Retina (tissue), 1 donor: ENCODE results near the gene FSTL1.
A peak's percentile ranks its signal among the peaks of the same experiment; 100 is the strongest.

Experiments used
- DNase-seq: peaks from one replicate; pipeline ENCODE4 v3.0.0-alpha.2; 2016

Gene FSTL1

DNA sequence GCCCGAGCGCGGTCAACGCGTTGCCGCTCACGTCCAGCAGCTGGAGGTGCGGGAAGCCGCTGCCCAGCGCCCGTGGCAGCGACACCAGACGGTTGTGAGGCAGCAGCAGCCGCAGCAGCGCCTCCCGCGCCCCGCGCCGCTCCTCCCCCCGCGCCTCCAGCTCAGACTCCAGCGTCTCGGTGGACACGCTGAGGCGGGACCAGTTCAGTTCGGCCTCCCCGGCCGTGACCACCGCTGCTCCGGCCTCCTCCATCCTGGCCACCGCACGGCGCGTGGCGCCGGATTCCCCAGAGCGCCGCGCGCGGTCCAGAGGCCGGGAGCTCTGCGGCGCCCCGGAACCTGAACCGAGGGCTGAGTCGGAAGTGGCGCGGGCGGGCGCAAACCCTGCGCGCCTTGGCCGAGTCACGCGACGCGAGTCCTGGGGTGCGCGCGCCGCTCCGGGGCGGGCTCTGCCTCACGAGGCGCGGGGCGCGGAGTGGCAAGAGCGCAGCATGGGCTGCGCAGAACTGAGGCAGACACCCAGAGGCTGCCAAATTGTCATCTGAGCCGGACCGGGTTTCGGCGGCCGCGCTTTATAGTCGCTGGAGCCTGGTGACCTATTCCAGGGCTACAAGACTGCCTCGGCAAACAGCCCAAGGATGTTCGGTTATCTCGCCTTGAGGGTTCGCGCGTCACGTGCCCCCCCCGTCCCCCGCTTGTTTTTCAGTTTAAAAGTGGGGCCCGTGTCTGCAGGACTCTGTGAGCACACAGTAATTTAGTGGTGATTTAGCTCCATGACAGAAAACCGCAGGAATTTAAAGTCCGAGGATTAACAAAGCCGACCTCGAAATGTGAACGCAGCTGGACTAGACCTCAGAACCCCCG is 101.6 kb downstream of the FSTL1 start, which contains the start of gene LRRC58:
Gene LRRC58, minus strand, starts transcription at position 364 of the 864 bp plus-strand sequence. Its CDS starts 111 bp downstream, at position 253.
- DNase-seq: peak; percentile 98

DNA sequence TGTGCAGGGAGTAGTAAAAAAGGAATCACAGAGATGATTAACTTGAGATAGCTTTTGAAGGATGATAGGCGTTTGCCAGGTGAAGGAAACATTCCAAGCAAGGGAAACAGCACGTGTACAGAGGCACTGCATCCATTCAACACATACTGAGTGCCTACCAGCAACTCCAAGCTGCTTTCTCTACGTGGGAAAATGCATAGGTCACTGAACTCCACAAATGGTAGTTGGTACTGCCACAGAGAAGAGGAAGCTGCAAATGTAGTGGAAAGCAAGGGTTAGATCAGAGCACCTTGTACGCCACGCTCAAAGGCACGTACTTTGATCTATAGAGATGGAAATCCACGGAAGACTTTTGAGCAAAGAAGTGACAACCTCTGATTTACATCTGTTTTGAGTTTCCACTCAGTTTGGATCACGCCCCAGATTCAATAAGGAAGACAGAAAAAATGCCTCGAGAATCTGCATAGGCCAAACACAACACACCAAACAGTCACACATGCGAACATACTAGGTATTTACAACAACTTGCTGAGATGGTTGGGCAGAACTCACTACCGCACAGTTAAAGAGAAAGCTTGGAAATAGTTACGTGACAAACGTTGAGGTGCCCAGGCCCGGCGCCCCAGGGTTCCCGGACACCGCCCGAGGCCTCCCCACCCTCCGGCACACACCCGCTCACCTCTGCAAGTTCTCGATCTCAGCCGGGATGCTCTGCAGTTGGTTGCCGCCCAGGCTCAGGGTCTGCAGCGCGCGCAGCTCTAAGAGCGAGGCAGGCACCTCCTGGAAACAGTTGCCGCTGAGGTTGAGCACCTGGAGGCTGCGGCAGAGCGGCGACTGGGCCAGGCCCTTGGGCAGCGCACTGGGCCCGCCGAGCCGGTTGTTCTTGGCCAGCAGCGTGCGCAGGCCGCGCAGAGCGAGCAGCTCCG is 102.5 kb downstream of the FSTL1 start:
- no peak for DNase-seq

DNA sequence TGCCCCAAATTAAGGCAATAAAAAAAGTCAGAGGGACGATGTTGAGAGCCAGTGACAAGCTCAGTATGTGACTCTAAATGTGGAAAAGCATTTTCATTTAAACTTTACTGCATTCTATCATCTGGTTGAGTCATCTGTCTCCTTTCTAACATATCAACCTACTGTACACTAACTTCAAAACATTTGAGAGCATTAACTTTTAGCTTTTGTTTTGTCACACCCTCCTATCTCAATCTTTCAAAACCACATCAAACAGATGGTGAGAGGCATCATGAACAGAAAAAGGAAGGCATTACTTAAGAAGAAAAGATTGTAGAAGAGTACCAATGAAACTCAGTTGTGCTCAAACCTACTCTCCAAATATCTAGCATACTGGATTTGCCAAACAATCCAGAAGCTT is 106.4 kb downstream of the FSTL1 start:
- DNase-seq: no peak
